Measurements from ENCODE around the gene TSHZ2.

The TSHZ2 gene

DNA sequence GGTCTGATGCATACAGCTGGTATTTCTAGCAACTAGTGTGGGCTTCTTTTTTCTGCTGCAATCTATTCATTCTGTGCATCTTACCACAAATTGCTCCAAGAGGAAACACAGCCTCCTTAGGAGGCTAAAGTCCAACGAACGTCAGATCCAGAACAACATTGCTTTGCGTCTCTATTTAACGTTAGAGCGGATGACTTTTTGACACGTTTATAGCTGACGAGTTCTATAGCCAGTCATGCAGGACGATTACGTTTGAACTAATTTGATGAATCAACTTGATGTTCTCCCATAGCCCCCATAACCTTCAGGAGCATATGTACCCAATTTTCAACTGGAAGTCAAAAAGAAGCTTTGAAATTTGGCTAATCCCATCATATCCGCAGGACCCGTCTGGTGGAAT lies 59.9 kb downstream of the TSHZ2 start:
- no peak for DNase-seq

- no peak for DNase-seq
Measured at GRCh38 chr20:53032478-53032932, 60.3 kb downstream of the TSHZ2 start.

GRCh38 chr20:53033176-53033575 lies 61.0 kb downstream of the TSHZ2 start:
- DNase-seq = no peak

DNA sequence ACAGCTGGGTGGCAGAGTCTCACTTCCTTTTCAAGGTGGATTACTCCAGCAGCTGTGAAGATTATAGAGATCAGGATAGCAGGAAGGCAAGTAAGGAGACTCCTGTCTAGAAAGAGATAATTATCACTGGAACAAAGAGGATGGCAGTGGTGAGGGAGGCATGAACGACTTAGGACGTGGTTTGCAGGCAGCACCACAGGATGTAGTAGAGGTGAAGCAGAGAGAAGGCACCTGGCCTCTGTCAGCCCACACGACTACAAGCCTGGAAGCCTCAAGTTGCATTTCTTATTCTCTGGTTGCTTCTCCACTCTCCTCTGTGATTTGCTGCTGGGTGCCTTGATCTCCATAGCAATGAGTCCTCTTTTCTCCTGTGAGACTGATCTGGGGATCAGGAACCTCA lies 62.7 kb downstream of the TSHZ2 start:
- peak in 1 of 2 experiments; percentile 23 for DNase-seq

- no peak for DNase-seq
Measured at GRCh38 chr20:53036992-53037391, 64.8 kb downstream of the TSHZ2 start.

GRCh38 chr20:53037621-53038020 lies 65.5 kb downstream of the TSHZ2 start:
- DNase-seq = no peak

DNA sequence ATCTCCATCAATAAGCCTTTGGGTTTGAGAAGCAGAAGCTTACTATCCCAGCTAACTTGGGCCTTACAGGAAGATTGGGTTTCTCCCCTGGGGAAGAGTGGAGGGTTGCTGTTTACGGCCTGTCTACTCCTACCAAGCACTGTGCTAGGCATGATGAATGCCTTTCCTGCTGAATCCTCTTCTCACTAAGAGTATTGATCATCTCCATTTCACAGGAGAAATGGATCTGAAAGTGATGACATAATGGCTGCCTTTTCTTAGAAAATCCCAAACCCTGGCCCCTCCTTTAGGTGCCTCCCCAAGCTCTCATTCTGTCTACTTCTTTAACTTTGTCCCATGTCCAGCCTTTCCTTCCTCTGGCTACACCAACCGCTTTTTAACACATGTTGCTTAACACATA lies 66.1 kb downstream of the TSHZ2 start:
- no peak for DNase-seq

- DNase-seq = no peak
Measured at GRCh38 chr20:53040693-53041589, 68.8 kb downstream of the TSHZ2 start.

DNA sequence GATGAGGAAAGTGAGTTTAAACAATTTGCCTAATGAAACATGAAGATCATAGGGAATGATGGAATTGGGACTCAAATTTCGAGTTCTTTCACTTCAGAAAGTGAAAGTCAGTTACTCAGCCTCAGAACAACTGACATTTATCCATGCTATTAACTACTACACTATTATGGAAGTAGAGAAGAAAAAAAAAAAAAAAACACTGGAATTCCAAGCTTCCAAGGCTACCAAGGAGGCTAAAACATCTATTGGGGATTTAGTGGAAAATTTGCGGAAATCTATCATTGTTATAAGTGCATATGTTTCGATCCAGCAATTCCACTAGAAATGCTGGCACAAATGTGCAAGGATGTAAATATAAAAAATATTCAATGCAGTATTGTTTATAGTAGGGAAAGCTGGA lies 70.4 kb downstream of the TSHZ2 start:
- no peak for DNase-seq

DNA sequence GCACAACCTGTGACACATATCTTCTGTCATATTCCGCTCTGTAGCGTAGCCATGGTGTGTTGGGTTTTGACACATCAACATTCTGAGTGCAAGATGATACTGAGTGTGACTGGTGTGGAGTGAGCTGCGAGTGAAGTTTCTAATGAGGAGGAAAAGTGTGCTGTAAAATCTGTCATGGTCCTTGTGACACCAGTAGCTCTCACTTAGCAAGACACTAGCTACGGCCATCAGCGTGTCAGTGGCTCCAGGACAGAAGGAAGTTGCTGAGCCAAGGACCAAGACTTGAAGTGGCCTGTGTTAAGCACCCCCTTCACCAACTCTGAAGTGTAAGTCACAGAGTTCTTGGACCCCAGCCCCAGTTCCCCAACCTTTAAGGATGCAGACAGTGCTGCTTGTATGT lies 72.1 kb downstream of the TSHZ2 start:
- no peak for DNase-seq

DNA sequence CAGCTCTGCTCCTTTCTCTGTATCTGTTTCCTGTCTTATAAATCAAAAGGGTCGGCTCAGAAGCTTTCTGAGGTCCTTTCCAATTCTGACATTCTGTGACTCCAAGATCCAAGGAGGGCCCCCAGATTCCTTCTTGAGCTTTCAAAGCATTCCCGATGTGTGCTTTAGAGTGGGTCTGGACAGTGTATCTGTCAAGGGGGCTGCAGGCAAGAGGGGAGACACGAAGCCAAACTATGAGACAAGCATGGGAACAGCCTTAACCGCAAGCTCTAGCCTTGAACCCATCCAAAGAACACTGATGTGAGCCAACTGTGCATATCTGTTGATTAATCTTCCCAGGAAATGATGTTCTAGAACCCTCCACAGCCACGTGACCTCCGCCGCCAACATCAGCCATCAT lies 73.8 kb downstream of the TSHZ2 start:
- no peak for DNase-seq

- no peak for DNase-seq
Measured at GRCh38 chr20:53047203-53047602, 75.0 kb downstream of the TSHZ2 start.

- no peak for DNase-seq
Measured at GRCh38 chr20:53048387-53048786, 76.2 kb downstream of the TSHZ2 start.

- no peak for DNase-seq
Measured at GRCh38 chr20:53050338-53050737, 78.2 kb downstream of the TSHZ2 start.

DNA sequence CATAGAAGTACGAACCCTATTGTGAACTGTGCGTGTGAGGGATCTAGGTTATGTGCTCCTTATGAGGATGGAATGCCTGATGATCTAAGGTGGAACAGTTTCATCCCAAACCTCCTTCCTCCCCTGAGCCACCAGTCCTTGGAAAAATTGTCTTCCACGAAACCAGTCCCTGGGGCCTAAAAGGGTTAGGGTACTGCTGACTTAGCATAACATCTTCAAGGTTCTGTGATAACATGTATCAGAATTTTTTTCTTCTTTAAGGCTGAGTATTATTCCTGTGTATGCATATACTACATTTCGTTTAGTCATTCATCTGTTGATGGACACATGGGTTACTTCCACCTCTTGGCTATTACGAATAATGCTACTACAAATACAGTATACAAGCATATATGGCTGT lies 80.2 kb downstream of the TSHZ2 start:
- no peak for DNase-seq

- no peak for DNase-seq
Measured at GRCh38 chr20:53053595-53053994, 81.4 kb downstream of the TSHZ2 start.

- no peak for DNase-seq
Measured at GRCh38 chr20:53055367-53056067, 83.4 kb downstream of the TSHZ2 start.

GRCh38 chr20:53057579-53057978 lies 85.4 kb downstream of the TSHZ2 start:
- no peak for DNase-seq

DNA sequence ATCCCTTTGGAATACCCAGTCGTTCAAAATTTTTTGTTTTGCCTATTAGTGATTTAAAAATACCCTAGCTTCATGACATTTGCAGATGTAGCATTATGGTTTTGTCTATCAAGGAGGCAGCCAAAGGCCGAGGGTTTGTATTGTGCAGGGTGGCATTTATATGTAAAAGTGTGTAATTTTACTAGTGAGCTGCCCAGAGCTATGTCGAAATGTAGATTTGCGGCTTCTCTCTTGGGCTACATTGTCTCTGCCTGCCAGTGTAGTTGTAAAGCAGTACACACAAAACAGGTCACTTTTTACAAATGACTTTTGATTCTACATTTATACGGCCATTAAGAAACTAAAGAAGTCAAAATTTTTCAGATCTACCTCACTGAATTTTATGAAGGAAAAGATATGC lies 87.7 kb downstream of the TSHZ2 start:
- DNase-seq = no peak

- no peak for DNase-seq
Measured at GRCh38 chr20:53061192-53062108, 89.3 kb downstream of the TSHZ2 start.

GRCh38 chr20:53064935-53065334 lies 92.8 kb downstream of the TSHZ2 start:
- no peak for DNase-seq

GRCh38 chr20:53068241-53068640 lies 96.1 kb downstream of the TSHZ2 start:
- DNase-seq = no peak

- no peak for DNase-seq
Measured at GRCh38 chr20:53069132-53069531, 97.0 kb downstream of the TSHZ2 start.
